GM20000 (cell line): ENCODE results near the gene MSGN1.

Experiments used
- DNase-seq: peaks from one replicate; pipeline ENCODE4 v3.0.0; 2012; ENCODE audit warnings: low spot score
- TF ChIP-seq, protein P1 (sequence below): IDR thresholded peaks from 2 replicates; pipeline ENCODE4 v1.5.1; 2012; ENCODE audit warnings: mild to moderate bottlenecking, control low read depth; ENCODE audit errors: extremely low read depth, missing control alignments

The MSGN1 gene

DNA sequence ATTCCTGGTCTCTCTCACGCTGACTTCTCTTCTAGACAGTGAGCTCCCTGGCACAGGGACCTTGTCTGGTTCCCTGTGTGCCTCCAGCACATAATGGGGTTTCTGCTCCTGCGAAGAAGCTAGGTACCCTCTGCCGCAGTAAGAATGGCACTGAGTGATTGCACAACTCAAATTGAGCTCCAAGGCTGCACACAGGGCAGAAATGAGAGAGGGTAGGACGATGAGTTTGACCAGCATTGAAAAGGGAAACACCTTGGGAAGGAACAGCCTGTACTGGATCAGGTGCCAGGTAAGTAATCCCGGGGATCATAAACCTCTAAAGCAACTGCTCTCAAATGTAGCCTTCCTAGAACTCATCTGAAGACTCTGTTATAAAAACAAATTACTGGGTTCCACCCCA is 21.0 kb upstream of the MSGN1 start:
- TF ChIP-seq, protein P1, sequence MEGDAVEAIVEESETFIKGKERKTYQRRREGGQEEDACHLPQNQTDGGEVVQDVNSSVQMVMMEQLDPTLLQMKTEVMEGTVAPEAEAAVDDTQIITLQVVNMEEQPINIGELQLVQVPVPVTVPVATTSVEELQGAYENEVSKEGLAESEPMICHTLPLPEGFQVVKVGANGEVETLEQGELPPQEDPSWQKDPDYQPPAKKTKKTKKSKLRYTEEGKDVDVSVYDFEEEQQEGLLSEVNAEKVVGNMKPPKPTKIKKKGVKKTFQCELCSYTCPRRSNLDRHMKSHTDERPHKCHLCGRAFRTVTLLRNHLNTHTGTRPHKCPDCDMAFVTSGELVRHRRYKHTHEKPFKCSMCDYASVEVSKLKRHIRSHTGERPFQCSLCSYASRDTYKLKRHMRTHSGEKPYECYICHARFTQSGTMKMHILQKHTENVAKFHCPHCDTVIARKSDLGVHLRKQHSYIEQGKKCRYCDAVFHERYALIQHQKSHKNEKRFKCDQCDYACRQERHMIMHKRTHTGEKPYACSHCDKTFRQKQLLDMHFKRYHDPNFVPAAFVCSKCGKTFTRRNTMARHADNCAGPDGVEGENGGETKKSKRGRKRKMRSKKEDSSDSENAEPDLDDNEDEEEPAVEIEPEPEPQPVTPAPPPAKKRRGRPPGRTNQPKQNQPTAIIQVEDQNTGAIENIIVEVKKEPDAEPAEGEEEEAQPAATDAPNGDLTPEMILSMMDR: no peak
- DNase-seq: no peak

DNA sequence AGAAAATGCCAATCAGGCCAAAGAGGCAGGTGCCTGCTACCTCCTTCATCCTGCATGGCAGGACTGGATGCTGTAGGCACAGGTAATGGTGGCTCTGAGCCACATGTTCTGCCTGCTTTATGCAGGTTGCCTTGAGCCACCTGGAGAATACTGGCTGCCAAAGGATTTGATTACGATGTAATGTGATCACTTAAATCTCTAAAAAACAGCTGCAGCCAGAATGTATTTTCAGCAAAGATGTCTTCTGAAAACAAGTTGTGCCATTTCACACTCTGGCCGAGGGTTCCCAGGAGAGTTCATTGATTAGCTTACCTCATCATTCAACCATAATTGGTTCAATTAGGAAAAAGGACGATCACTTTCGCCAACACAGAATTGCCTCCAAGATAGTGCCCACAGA is 17.9 kb upstream of the MSGN1 start:
- TF ChIP-seq, protein P1: no peak
- DNase-seq: no peak

DNA sequence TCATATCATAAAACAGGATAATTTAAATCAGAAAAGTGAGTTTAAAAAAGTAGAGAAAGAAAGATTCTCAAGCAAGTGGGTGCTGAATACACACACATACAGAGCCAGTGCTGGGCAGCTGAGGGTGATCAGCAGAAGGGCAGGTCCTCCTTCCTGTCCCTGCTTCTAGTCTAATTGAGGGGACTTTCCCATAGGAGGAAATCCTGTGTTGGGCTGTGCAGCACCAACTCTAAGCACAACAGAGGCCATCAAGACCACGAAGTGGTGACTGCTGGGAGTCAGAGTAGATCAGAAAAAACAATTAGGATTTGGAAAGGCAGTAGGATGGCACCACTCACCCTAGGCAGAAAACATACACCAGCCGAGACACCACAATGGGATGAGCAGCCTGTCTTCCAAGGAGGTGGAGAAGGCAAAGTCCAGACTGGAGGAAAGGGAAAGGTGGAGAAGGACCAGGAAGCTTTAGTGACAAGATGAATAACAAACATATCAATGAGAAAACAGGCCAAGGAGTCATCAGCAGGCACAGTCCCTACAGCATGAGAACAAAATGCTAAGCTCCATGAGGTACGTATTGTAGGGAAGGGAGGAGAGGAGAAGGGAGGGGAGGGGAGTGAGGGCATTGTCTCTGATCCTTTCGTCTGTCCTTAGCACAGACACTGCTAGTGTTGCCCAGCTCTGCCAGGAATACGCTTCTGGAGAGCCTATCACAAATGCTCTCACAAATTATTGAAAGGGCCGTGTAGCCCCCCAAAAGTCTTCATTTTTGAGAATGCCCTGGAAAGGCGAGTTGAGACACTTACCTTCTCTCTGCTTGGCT is 16.7 kb upstream of the MSGN1 start:
- TF ChIP-seq, protein P1: no peak
- no peak for DNase-seq

DNA sequence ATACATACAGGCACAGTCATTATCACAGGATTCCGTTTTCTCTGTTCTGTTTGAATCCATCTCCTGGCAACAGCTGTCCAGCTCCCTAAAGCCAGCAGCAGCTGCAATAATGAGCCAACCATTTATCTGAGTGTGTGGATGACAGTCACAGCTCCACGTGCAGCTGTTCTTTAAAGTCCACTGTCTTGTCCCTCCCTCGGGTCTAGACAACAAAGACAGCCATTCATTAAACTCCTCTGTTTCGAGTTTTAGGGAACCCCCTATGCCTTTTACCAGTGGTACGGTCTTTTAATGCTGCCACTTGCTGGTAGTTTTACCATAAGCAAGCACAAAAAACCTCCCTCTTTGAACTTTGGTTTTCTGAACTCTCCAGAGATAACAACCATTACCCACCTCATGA is 16.0 kb upstream of the MSGN1 start:
- DNase-seq: no peak
- TF ChIP-seq, protein P1: no peak

GRCh38 chr2:17800693-17801458 is 15.4 kb upstream of the MSGN1 start:
- no peak for DNase-seq

GRCh38 chr2:17803497-17803896 is 12.8 kb upstream of the MSGN1 start:
- TF ChIP-seq, protein P1: no peak
- DNase-seq: no peak

More at GRCh38 chr2:17800693-17801458, 15.4 kb upstream of the MSGN1 start:
- TF ChIP-seq, protein P1: no peak

- TF ChIP-seq, protein P1: no peak
- DNase-seq: peak; percentile 31
Measured at GRCh38 chr2:17804358-17804757, 11.9 kb upstream of the MSGN1 start.
